Stimulated activated CD8-positive, alpha-beta memory T cell treated with anti-CD3 and anti-CD28 coated beads, Interleukin-7, amount 100 ng/mL, for 1 hour (primary cell): ENCODE results near the gene TRAF3.
"Not testable (repeated sequence)": the region's sequence is repeated elsewhere in the genome, so short reads cannot be mapped to it uniquely, and the experiment has no call there.

Source experiments
- DNase-seq, 2 donors: peaks; one replicate each; pipeline ENCODE4 v3.0.0-alpha.2; 2020; ENCODE audit warnings: low read depth in 2 of 2

Gene TRAF3

DNA sequence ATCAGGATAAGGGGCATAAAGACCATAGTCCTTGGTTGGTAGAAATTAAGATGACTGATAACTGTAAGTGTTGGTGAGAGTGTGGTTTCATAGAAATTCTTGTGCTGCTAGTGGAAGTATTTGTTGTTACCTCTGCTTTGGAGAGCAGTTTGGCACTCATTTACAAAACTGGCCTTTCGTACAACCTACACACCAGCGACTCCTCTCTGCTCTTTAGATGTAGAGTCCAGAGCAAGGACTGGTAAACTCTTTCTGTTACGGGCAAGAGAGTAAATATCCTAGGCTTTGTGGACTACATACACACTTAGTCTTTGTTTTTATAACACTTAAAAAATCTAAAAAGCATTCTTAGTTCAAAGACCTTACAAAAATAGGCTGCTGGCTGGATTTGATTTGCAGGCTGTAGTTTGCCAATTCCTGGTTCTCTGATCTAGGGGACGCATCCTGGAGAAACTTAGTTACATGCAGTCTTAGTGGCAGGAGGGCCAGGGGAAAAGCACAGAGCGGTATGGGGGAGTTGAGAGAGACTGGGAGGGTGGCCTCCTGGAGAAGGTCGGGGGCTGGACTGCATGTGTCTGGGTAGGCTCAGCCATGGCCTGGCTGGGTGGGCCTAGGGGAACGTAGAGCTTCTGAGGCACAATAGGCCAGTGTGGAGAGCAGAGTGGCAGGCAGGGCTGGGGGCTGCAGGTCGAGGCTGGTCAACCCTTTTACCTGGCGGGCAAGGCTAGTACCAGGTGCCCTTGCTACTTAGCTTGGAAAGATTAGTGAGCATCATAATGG, 89.9 kb downstream of the TRAF3 start:
- no peak for DNase-seq

DNA sequence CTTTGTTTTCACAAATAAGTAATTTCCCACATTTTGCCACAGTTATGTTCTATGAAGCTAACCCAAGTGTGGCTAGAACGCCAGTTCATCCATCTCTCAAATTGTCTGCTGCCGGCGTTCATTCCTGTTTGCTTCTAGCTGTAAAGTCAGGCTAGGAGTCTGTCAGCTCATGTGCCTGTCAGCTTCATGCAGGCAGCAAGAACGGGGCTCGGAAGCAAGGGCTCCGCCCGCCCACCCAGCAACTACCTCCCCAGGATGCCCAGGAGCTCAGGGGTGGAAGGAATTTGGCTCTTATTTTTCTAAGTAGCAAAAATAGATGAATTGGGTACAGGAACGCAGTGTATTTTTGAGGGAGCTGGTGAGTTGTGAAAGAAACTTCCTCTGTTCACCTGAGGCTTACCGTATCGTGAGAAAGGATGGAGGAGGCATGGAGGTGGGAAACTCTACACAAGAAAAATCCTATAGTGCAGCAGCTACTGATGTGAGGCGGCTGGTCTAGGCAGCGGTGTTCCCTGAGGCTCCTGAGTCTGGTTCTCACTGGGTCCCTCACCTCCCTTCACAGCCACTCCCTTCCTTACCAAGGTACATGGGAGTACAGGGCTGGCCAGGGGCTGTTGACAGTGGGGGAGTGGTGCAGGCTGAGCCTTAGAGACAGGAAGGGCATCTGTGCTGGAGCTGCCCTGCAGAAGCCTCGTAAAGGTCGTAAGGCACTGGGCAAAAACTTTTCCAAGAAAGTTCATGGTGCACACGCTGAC, 90.8 kb downstream of the TRAF3 start:
- DNase-seq: no peak

DNA sequence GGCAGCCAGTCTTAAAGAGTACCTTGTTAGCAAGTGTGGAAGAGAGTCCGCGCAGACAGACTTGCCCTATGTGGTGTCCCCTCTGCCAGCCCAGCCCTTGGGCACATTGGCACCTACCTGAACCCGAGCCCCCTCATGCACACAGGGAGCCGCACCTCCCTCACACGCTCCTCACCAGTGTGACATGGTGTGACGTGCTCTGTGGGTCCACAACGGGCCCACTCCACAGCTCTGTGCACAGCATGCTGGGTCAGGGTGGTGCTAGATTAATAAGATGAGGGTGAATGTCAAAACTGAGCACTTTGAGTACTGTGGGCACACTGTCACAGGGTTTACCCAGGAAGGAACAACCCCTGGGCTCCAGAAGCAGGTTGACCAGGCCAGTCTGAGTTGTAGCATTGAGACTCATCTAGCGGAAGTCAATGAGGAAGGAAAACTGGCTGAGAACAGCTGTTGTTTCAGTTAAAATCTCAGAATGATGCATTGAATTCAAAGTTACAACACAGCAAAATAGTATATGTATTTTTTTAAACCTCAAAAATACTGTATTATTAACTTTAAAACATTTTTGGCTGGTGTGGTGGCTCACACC, 91.8 kb downstream of the TRAF3 start:
- no peak for DNase-seq

DNA sequence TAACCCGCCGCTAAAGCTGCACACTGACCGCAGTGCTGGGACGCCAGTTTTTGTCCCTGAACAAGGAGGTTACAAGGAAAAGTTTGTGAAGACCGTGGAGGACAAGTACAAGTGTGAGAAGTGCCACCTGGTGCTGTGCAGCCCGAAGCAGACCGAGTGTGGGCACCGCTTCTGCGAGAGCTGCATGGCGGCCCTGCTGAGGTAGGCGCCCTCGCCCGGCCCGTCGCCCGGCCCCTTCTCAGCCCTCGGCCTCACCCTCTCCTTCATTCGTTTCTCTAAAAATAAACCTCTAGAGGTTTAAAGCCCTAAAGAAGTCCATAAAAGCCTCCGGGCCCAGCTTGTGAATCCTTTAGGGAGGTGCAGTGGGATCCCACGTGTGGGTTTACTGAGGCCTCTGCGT, 93.0 kb downstream of the TRAF3 start:
- DNase-seq: no peak

DNA sequence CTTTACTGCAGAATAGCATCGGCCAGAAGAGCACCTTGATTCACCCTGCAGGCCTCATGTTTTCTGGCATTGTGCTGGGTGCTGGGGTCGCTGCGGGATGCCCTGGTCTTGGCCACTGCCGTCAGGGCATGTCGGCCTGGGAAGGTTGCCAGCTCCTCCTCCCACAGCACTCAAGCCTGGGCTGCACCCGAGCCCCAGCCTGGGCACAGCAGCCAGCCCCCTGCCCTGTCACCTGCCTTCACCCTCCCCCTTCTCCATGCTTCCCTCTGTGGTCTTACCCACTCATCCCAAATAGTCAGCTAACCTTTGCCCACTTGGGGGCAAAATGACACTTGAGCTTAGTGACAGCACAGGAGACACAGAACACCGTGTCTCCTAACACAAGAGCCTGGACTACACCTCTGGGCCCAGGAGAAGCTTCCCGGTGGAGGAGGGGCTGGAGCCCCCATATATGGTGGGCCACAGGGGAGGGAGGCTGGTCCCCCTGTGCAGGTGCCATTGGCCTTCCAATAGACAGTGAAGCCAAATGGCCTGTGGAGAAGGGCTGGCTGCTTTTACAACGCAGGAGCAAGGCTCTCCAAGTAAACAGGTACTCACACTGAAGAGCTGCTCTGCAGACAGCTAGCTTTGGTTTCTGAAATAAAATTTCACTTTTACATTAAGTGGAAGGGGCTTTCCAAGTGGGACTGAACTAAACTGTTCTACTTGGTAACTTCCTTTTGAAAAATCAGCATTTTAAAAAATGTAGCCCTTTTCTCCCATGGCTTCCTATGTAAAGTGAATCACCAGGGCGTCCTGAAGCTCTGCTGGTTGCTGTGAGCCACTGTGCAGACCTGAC, 94.0 kb downstream of the TRAF3 start:
- DNase-seq: no peak

DNA sequence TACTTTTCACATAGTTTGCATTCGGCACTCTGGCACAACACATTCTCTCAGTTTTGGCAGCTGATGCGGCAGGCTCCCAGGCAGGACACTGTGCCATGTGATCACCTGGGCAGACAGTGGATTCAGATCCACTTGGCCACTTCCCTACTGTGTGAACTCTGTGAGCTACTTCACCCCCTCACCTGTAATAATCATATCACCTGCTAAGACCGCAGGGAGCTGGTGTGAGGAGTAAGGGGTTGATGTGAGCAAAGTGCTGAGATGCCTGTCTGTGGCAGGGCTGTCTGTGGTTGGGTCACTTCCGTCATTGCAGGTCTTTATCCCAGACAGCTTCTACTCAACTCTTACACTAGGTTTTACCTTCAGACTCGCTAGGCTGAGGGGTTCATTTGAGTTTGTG, 94.8 kb downstream of the TRAF3 start:
- DNase-seq: no peak

DNA sequence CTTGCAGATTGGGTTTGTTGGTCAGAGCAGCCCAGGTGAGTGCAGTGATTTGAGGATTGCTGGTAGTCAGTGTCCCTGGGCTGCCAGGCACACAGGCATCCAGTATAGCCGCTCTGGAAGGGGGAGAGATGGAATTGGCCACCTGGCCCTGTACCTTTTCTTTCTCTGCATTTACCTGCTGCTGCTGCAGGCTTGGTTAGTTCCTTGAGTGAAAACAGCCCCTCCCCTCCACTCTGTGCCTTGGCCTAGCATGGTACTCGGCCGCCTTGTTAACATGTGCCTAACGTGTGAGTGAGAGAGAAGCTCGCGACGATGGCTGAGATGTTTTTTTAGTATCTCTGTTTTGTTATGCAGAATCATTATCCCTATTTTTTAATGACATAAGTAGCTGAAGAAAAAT, 95.9 kb downstream of the TRAF3 start:
- no peak for DNase-seq

DNA sequence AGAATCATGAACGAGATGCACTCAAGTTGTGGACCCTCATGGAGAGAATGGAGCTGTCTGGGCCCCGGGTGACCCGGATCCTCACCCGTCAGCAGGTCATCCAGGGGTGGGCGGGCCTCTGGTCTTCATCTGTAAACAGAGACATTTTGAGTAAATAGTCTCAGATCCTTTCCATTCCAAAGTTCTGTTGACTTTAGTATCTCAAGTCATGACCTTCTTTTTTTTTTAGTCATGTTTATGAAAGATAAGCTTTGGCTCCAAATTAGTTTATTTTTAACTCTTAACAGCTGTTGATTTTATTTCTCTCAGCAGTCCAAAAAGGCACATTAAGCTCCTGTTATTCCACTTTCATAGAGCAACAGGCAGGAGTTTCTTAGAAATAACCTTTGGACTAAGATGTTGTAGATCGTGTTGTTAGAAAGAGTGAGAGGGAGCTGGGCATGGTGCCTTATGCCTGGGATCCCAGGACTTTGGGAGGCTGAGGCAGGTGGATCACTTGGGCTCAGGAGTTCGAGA, 96.4 kb downstream of the TRAF3 start:
- no peak for DNase-seq

DNA sequence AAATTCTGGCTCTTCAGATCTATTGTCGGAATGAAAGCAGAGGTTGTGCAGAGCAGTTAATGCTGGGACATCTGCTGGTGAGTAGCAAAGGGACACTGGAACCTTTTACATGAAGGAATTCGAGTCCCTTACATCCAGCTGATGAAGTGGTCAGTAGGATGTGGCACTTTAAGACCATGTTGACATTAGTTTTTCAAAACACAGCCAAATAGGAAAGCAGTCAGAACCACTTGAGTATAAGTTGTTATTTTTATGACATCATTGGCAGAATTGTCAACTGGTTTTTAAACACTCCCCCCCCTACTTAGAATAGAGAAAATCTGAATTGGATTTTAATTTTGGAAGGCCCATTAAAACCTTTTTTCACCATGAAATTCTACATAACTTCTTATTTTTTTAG, 98.4 kb downstream of the TRAF3 start:
- DNase-seq: no peak

DNA sequence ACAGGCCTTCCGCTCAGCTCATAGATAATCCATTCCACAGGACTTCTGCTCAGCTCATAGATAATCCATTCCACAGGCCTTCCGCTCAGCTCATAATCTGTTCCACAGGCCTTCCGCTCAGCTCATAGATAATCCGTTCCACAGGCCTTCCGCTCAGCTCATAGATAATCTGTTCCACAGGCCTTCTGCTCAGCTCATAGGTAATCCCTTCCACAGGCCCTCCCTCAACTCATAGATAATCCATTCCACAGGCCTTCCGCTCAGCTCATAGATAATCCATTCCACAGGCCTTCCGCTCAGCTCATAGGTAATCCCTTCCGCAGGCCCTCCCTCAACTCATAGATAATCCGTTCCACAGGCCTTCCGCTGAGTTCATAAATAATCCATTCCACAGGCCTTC, 100.3 kb downstream of the TRAF3 start:
- not testable (repeated sequence) for DNase-seq

DNA sequence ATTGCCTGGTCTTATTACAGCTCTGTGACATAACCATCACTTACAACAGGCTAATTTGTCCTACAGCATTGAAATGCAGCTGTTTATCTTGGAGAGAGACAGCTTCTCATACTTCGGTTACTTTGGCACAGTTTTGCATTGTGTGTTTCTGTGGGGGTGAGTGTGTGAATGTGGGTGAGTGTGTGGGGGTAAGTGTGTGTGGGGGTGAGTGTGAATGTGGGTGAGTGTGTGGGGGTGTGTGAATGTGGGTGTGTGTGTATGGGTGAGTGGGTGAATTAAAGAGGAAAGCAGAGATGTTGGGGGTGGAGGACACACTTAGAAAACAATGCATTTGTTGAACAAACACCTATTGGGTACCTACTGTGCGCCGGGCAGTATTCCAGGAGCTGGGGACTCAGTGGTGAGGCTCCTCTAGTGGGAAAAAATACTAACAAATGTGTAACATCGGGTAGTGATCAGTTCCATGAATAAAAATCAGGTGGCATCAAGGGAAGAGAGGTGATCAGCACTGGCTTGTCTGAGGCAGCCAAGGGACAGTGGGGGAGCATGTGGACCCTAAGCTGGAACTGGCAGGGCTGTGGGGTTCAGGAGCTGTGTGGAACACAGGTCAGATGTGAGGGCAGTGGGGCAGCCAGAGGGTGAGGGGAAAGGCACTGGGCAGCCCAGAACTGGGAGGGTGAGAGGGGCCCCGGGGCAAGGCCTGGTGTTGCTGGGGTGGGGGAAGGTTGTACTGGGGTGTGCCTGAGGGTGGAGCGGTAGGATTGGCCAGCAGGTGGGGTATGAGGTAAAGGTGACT, 101.1 kb downstream of the TRAF3 start:
- DNase-seq: no peak

DNA sequence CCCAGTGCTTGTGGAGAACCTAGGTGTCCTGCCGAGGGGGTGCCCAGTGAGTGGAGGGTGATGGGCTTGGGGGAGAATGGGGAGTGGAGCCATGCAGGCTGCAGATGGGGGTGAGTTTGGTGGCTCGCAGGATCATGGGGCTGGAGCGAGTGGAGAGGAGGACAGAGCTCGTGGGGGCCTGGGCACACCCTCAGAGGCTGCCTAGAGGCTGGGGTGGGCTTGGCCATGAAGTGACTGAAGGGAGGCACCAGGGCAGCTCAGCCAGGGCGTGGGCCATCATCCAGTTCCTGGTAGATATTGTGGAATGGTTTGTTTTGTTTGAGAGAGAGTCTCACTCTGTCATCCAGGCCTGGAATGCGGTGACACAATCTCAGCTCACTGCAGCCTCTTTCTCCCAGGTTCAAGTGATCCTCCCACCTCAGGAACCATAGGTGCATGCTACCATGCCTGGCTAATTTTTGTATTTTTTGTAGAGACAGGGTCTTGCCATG, 101.8 kb downstream of the TRAF3 start:
- DNase-seq: no peak

DNA sequence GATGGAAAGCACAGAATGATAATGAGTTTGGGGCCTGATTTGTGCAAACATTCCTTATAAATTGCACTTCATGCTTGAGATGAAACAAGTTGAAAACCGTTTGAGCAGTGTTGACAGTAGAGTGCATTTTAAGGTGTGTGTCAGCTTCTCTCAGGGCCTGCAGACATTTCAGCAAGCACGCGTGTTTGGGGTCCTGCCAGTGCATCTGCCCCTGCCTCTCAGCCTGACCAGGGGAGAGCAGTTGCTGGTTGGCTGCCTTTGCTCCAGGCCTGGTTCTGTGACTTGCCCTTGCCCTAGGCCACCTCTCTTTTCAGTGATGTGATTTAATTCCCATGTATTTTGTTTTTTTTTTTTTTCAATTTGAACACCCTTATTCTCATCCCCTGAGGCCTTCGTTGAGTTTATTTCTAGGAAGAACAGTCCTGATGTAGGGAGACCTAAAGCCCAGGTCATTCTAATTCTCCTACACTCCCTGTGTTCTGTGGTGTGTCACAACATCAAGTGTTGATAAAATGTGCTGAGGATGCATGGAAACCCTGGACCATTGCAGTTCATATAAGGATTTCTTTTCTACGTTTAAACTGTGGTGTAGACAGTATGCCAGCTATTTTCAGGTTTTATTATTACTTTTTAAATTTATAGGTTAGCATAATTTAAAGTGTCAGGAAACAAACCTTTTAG, 105.1 kb downstream of the TRAF3 start:
- no peak for DNase-seq

DNA sequence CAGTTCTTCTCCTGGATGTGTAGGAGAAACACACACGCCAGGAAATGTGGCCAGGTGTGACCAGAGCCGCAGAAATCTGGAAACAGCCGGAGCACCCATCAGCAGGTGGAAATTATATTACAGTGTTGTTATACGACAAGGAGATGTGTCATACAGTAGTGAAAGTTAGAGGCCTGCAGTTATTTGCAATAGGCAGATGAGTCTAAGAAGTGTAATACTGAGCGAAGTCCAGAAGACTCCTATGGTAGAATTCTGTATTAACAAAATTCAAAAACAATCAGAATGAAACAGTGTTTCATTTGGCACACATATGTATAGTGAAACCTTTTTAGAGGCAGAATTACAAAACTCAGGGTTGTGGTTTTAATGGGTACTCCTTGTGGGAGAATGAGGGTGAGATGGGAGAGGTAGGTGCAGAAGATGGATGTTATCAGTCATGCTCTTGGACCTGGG, 105.9 kb downstream of the TRAF3 start:
- DNase-seq: no peak

DNA sequence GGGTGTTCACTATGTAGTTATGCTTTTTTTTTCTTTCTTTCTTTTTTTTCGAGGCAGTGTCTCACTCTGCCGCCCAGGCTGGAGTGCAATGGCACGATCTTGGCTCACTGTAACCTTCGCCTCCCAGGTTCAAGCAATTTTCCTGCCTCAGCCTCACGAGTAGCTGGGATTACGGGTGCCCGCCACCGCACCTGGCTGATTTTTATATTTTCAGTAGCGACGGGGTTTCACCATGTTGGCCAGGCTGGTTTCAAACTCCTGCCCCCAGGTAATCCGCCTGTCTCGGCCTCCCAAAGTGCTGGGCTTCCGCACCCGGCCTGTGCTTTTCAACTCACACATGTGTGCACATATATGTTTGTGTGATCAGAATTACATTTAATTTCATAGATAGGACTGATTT, 106.3 kb downstream of the TRAF3 start:
- no peak for DNase-seq

DNA sequence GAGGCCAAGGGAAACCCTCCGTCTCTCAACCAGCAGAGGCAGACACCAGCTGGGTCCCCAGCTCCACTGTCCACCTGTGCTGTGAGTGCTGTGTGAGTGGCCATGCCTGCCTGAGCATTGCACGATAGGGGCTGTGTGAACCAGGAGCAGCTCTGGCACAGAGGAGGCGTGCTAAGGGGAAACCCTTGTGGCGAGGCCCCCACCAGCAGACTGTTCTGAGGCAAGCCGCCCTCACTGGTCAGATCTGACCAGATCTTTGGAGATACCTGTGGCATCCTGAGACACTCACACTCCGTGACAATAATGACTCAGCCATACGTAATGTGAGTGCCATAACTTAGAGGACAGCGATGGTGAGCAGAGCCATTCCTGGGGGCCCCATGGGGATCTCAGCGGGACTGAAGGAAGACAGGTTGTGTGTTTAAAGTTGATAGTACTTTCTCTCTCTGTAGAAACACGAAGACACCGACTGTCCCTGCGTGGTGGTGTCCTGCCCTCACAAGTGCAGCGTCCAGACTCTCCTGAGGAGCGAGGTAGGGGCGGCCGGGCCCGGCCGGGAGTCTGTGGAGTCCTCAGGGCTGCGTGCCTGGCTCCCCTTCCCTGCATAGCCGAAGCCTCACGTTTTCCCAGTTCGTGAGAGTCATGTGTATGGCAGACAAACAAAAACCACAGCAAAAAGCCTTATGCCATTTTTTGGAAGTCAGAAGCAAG, 108.6 kb downstream of the TRAF3 start:
- no peak for DNase-seq

DNA sequence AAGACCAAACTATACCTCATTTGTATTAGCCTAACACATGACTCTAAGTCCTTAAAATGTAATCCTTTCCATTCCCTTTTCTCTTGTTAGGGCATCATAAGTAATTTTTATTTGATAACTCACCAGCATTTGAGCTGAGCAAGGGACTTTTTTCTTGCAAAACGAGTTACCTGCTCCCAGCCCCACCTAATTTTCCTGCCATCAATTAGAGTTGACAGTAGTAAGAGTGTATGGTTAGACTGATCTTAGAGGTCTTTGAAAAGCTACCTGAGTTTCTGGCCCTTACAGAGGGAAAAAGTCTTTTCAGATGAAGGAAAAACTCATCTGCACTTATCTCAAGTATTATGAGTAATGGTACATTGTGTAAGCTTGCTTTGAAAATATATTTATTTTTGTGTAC, 111.5 kb downstream of the TRAF3 start:
- no peak for DNase-seq

DNA sequence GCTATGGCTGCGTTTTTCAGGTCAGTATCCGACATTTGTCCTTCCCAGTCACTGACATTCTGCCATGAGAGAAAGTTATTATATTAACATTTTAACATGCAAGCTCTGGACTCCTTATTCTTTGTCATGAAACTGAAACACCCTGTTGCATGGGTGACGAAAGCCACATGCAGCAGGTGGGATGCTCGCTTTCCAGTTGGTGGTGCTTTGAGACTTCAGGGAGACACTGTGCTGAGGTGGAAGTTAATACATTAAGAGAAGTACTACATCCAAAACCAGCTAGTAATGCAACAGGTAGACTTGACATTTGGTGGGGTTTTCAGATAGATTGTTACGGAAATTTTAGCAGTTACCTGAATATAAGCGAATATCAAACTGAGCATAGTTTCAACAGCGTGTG, 112.4 kb downstream of the TRAF3 start:
- DNase-seq: no peak

DNA sequence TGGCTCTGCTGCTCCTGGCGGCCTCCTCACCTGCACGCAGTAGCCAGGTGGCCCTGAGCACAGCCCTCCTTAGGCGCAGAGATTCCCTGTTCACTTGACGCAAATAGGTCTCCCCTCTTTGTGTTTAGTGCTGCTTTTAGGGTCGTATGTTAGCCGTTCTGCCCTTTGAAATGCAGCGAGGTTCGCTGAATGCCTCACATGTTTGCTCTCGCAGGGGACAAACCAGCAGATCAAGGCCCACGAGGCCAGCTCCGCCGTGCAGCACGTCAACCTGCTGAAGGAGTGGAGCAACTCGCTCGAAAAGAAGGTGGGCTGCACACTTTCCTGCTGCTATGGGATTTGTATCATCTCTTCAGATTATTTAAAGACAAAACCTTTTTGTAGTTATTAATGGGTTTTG, 113.9 kb downstream of the TRAF3 start:
- DNase-seq: no peak

DNA sequence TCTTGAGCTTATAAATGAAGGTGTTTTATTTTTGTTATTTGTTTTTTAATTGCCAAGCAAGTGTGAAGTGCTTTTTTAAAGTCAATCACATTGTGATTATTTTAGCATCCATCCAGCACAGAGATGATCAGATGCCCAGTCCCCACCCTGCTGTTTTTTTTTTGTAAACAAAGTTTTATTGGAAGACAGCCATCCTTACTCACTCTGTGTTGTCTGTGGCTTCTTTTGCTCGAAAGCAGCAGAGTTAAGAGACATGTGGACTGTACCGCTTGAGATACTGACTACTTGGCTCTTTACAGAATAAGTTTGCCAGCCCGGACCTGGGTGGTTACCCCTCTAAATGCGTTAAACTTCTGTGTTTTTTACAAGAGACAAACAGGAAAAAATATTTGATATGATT, 114.3 kb downstream of the TRAF3 start:
- no peak for DNase-seq
